ELR (cell line): Measurements from ENCODE around the gene TMEM232.
"Not testable (repeated sequence)": the region's sequence is repeated elsewhere in the genome, so short reads cannot be mapped to it uniquely, and the experiment has no call there.

Source experiments
- DNase-seq: peaks from one replicate; pipeline ENCODE4 v3.0.0-alpha.2; 2015; ENCODE audit warnings: low read depth

Gene TMEM232

DNA sequence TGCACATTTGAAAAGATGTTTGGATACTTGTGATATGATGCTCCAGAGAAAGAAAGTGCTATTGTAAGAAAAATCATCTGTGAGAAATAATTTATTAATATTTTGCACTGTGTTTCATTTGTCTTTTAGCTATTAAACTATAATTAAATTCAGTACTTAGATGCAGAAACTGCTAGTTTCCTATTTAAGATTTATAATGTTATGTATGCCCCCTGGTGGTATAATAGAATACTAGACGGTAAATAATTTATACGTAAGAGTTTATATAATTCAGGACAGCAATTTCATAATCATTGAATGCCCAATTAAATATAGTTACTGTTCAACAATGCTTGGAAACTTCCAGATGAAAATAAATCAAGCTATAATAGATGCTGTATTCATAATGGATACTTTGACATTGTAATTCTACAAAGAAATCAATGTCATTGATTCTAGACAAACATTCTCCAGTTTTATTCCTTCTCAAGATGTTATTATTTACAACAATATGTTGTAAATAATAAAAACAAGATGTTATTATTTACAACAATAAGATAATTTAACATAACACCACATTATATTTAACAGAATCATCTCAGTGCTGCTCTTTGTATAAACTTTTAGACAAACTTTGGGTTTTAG, 101.0 kb downstream of the TMEM232 start:
- peak; percentile 69 for DNase-seq

GRCh38 chr5:110623874-110624273, 102.6 kb downstream of the TMEM232 start:
- peak; percentile 15 for DNase-seq

GRCh38 chr5:110618941-110619340, 107.5 kb downstream of the TMEM232 start:
- DNase-seq = no peak

GRCh38 chr5:110616009-110616408, 110.5 kb downstream of the TMEM232 start:
- no peak for DNase-seq

GRCh38 chr5:110612794-110613247, 113.7 kb downstream of the TMEM232 start:
- DNase-seq = no peak

DNA sequence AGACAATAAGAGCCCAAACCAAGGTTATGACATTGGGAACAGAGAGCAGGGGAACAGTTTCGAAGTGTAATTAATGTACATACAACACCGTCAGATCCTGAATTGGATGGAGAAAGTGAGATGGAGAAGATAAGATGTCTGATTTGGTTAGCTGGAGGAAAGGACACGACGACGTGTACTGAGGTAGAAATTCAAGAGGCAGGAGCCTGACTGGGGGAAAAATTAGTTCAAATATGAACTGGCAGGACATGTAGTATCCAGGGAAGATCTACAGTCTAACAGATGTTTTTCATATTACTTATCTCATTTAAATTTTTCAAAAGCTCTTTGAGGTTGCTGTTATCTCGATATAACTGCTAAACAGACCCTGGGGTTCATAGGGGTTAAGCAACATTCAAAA, 114.7 kb downstream of the TMEM232 start:
- DNase-seq = no peak

DNA sequence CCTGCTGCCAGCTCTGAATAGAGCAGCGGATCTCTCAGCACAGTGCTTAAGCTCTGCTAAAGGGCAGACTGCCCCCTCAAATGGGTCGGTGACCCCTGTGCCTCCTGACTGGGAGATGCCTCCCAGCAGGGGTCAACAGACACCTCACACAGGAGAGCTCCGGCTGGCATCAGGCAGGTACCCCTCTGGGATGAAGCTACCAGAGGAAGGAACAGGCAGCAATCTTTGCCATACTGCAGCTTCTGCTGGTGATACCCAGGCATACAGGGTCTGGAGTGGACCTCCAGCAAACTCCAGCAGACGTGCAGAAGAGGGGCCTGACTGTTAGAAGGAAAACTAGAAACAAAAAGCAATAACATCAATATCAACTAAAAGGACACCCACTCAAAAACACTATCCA, 131.6 kb downstream of the TMEM232 start:
- no peak for DNase-seq

- DNase-seq = peak; percentile 39
Observed at GRCh38 chr5:110590187-110590586, 136.3 kb downstream of the TMEM232 start.

GRCh38 chr5:110588286-110588980, 138.0 kb downstream of the TMEM232 start:
- no peak for DNase-seq

DNA sequence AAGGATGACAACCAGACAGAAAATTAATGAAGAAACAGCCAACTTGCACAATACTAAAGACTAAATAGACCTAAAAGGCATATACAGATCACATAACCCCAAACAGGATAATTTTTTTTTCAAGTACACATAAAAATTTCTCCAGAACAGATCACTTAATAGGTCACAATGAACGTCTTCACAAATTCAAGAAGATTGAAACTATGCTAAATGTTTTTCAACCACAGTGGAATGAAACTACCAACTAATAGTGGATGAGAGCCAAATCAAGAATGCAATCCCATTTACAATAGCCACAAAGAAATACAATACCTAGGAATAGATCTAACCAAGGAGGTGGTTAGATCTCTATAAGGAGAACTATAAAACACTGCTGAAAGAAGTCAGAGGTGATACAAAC, 145.8 kb downstream of the TMEM232 start:
- DNase-seq = no peak

DNA sequence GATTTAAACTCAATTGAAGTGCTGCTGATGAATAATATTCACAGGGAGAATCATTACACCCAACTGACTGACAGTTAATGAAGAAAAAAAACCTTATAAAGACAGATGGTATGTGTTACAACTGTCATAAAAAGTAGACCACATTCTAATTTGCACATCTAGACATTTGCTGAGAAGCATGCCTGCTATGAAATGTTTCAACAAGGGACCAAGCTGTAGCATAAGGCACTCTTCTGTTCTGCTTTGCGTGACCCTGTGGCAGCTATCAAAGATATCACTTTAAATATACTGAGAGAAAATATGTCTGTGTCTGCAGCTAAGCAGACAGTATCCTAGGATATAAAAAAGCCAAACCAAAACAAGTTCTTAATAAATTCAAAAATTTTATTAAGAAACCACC, 153.7 kb downstream of the TMEM232 start:
- no peak for DNase-seq

GRCh38 chr5:110562191-110562590, 164.3 kb downstream of the TMEM232 start:
- DNase-seq = no peak

GRCh38 chr5:110561510-110561909, 165.0 kb downstream of the TMEM232 start:
- DNase-seq = no peak

- DNase-seq = peak; percentile 6
Observed at GRCh38 chr5:110549301-110549700, 177.2 kb downstream of the TMEM232 start.

GRCh38 chr5:110548171-110548570, 178.3 kb downstream of the TMEM232 start:
- DNase-seq = no peak

GRCh38 chr5:110547495-110547894, 179.0 kb downstream of the TMEM232 start:
- no peak for DNase-seq

DNA sequence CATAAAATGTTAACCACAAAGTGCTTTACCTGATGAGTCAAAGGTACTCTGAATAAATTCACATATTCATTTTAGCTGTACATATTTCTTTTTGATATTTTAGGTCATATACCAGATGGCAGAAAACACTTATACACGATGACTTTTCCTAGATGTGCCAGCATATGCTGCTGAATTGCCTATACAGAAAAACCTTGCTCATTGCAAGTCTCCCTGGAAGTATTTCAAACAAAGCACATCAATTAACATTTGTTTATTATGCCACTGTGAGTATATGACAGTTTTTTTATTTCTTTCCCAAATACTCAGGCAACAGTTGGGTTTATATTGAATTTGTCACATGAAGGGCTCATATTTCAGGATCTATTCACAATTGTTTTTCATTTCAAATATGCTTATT, 180.8 kb downstream of the TMEM232 start:
- DNase-seq = no peak

DNA sequence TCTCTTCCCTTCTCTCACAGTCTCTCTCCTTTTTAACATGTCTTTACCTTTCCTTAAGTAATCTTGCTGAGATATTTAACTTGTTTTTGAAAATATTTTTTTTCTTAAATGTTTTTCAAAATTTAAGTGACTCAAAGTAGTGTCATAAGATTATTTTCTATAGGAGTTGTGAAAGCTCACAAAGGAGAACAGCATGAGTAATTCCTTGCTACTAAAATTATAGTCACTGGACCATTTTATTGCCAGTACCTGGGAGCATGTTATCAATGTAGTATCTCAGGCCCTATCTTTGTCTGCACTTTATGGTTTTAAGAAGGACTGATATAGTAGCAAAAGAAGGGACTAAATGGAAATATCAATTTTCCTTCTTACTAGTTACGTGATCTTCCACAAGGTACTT, 181.9 kb downstream of the TMEM232 start:
- no peak for DNase-seq

DNA sequence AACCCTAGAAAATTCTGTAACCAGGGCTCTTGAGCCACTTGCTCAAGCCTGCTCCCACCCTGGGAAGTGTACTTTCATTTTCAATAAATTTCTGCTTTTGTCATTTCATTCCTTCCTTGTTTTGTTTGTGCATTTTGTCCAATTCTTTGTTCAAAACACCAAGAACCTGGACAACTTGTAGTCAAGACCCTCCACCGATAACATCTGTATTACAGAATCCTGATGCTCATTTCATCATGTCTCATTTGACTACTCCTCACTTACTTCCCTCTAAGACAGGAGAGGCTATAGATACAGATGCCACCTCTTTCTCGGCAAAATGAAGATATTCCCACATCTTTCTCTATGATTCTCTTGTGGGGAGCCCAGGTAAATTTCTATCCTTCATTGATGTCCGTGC, 183.5 kb downstream of the TMEM232 start:
- no peak for DNase-seq

GRCh38 chr5:110536120-110537115, 190.1 kb downstream of the TMEM232 start:
- no peak for DNase-seq

GRCh38 chr5:110535146-110535545, 191.3 kb downstream of the TMEM232 start:
- DNase-seq = not testable (repeated sequence)

DNA sequence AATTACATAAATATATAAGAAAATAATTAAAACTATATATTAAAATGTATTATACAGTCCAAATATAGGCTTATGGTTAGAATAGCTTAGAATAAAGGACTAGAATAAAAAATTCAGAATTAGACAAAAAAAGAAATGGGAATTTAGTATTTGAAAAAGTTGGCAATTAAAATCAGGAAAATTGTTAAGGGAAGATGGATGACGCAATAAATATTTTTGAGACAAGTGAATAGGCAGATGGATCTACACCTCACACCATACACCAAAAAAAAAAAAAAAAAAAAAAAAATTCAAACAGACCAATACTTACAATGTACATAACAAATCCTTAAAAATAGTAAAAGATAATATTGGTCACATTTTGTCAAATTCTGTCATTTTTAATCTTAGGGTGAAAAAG, 200.7 kb downstream of the TMEM232 start:
- no peak for DNase-seq

DNA sequence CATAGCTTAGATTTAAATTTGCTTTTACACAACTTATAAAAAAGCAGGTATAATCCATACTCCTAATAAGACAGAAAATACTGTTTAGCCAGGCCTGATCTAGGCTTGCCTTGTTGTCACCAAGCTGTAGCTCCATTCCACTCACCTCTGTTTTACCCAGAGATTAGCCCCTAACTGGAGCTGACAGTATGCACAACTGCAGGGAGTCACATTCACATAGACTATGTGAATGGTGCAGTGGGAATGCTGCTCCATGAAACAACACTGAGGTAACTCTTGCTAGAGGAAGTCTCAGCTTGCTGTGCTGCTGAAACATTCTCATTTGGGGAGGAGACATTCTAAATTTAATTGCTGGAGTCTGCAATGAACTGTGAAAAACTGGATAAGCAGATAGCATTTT, 209.1 kb downstream of the TMEM232 start:
- no peak for DNase-seq
